ENCODE measurements around the gene INTS15.
A peak's percentile ranks its signal among the peaks of the same experiment; 100 is the strongest.
"Not testable (repeated sequence)": the region's sequence is repeated elsewhere in the genome, so short reads cannot be mapped to it uniquely, and the experiment has no call there.

Gene INTS15

GRCh38 chr7:6578114-6579084 lies 11.4 kb upstream of the INTS15 start:
- H3K9ac ChIP-seq (ENCODE audit: low read depth, low read length), result no peak overlapping the region; the same call in 1 of the 2 replicates
- peak overlapping the region; percentile 74 for H3K4me3 ChIP-seq (ENCODE audit: low read length)
- H3K27me3 ChIP-seq (ENCODE audit: insufficient read depth, low read length), result no peaks in the 10 kb centered on the region
- H3K36me3 ChIP-seq (ENCODE audit: insufficient read depth, low read length), result peaks cover 38% of the 10 kb centered on the region
- no peaks in the 10 kb centered on the region for H3K9me3 ChIP-seq (ENCODE audit: insufficient read depth, low read depth, low read length)
- no peaks in the 10 kb centered on the region for H3K4me1 ChIP-seq (ENCODE audit: insufficient read depth, low read length)
- H3K27ac ChIP-seq (ENCODE audit: low read depth, low read length), result no peak overlapping the region; the same call in 1 of the 2 replicates
- 94% methylated on average over 17 of the region's 18 CpGs for WGBS

- no peaks in the 10 kb centered on the region for H3K9me3 ChIP-seq (ENCODE audit: insufficient read depth, low read depth, low read length)
- H3K36me3 ChIP-seq (ENCODE audit: insufficient read depth, low read length), result peaks cover 48% of the 10 kb centered on the region
- no peaks in the 10 kb centered on the region for H3K27me3 ChIP-seq (ENCODE audit: insufficient read depth, low read length)
- 95% methylated on average over 4 of the region's 4 CpGs for WGBS
- no peak overlapping the region for H3K9ac ChIP-seq (ENCODE audit: low read depth, low read length)
- no peak overlapping the region for H3K27ac ChIP-seq (ENCODE audit: low read depth, low read length)
- H3K4me1 ChIP-seq (ENCODE audit: insufficient read depth, low read length), result no peaks in the 10 kb centered on the region
- no peak overlapping the region for H3K4me3 ChIP-seq (ENCODE audit: low read length)
Observed at GRCh38 chr7:6579446-6579845, 10.4 kb upstream of the INTS15 start.

- H3K4me3 ChIP-seq (ENCODE audit: low read length); H3K27ac ChIP-seq (ENCODE audit: low read depth, low read length); H3K27me3 ChIP-seq (ENCODE audit: insufficient read depth, low read length); H3K9ac ChIP-seq (ENCODE audit: low read depth, low read length); H3K4me1 ChIP-seq (ENCODE audit: insufficient read depth, low read length); H3K9me3 ChIP-seq (ENCODE audit: insufficient read depth, low read depth, low read length): not testable (repeated sequence)
- WGBS, result 94% methylated on average over 8 of the region's 8 CpGs
- H3K36me3 ChIP-seq (ENCODE audit: insufficient read depth, low read length), result peaks cover 79% of the 10 kb centered on the region
Observed at GRCh38 chr7:6585746-6586432, 3.9 kb upstream of the INTS15 start.

GRCh38 chr7:6588566-6588965 lies 1.3 kb upstream of the INTS15 start:
- no peak overlapping the region for H3K9ac ChIP-seq (ENCODE audit: low read depth, low read length)
- 94% methylated on average over 9 of the region's 9 CpGs for WGBS
- peaks cover 5% of the 10 kb centered on the region; the same call in 1 of the 2 replicates for H3K4me1 ChIP-seq (ENCODE audit: insufficient read depth, low read length)
- H3K27me3 ChIP-seq (ENCODE audit: insufficient read depth, low read length), result no peaks in the 10 kb centered on the region
- no peak overlapping the region for H3K27ac ChIP-seq (ENCODE audit: low read depth, low read length)
- no peak overlapping the region for H3K4me3 ChIP-seq (ENCODE audit: low read length)
- no peaks in the 10 kb centered on the region for H3K9me3 ChIP-seq (ENCODE audit: insufficient read depth, low read depth, low read length)
- peaks cover 70% of the 10 kb centered on the region for H3K36me3 ChIP-seq (ENCODE audit: insufficient read depth, low read length)

GRCh38 chr7:6589151-6589828 lies 531 bp upstream of the INTS15 start:
- WGBS, result 52% methylated on average over 22 of the region's 22 CpGs
- H3K9me3 ChIP-seq (ENCODE audit: insufficient read depth, low read depth, low read length), result no peaks in the 10 kb centered on the region
- H3K9ac ChIP-seq (ENCODE audit: low read depth, low read length), result peak overlapping the region; percentile 26; the same call in 1 of the 2 replicates
- H3K36me3 ChIP-seq (ENCODE audit: insufficient read depth, low read length), result peaks cover 70% of the 10 kb centered on the region
- peak overlapping the region; percentile 95 for H3K4me3 ChIP-seq (ENCODE audit: low read length)
- H3K4me1 ChIP-seq (ENCODE audit: insufficient read depth, low read length), result peaks cover 5% of the 10 kb centered on the region; the same call in 1 of the 2 replicates
- H3K27me3 ChIP-seq (ENCODE audit: insufficient read depth, low read length), result no peaks in the 10 kb centered on the region
- H3K27ac ChIP-seq (ENCODE audit: low read depth, low read length), result no peak overlapping the region

GRCh38 chr7:6590645-6591110 lies 857 bp downstream of the INTS15 start:
- no peaks in the 10 kb centered on the region for H3K9me3 ChIP-seq (ENCODE audit: insufficient read depth, low read depth, low read length)
- peak overlapping the region; percentile 87 for H3K9ac ChIP-seq (ENCODE audit: low read depth, low read length)
- peaks cover 5% of the 10 kb centered on the region; the same call in 1 of the 2 replicates for H3K4me1 ChIP-seq (ENCODE audit: insufficient read depth, low read length)
- no peak overlapping the region for H3K27ac ChIP-seq (ENCODE audit: low read depth, low read length)
- H3K27me3 ChIP-seq (ENCODE audit: insufficient read depth, low read length), result no peaks in the 10 kb centered on the region
- H3K36me3 ChIP-seq (ENCODE audit: insufficient read depth, low read length), result peaks cover 70% of the 10 kb centered on the region
- H3K4me3 ChIP-seq (ENCODE audit: low read length), result peak overlapping the region; percentile 95
- 23% methylated on average over 10 of the region's 10 CpGs for WGBS

GRCh38 chr7:6600093-6600492 lies 10.3 kb downstream of the INTS15 start:
- 95% methylated on average over 15 of the region's 15 CpGs for WGBS
- no peak overlapping the region for H3K9ac ChIP-seq (ENCODE audit: low read depth, low read length)
- no peak overlapping the region for H3K4me3 ChIP-seq (ENCODE audit: low read length)
- H3K36me3 ChIP-seq (ENCODE audit: insufficient read depth, low read length), result peaks cover 49% of the 10 kb centered on the region
- no peak overlapping the region for H3K27ac ChIP-seq (ENCODE audit: low read depth, low read length)
- no peaks in the 10 kb centered on the region for H3K4me1 ChIP-seq (ENCODE audit: insufficient read depth, low read length)
- no peaks in the 10 kb centered on the region for H3K27me3 ChIP-seq (ENCODE audit: insufficient read depth, low read length)
- H3K9me3 ChIP-seq (ENCODE audit: insufficient read depth, low read depth, low read length), result no peaks in the 10 kb centered on the region

- 92% methylated on average over 10 of the region's 10 CpGs for WGBS
- Histone ChIP-seq H3K36me3 (ENCODE audit: insufficient read depth, low read length) (peaks cover 26% of the 10 kb centered on the region), H3K27ac (ENCODE audit: low read depth, low read length) (no peak overlapping the region), H3K27me3 (ENCODE audit: insufficient read depth, low read length) (no peaks in the 10 kb centered on the region), H3K9ac (ENCODE audit: low read depth, low read length) (no peak overlapping the region; the same call in 1 of the 2 replicates), H3K9me3 (ENCODE audit: insufficient read depth, low read depth, low read length) (no peaks in the 10 kb centered on the region), H3K4me1 (ENCODE audit: insufficient read depth, low read length) (no peaks in the 10 kb centered on the region), H3K4me3 (ENCODE audit: low read length) (no peak overlapping the region)
Observed at GRCh38 chr7:6604458-6604857, 14.6 kb downstream of the INTS15 start.

GRCh38 chr7:6606866-6607583 lies 17.2 kb downstream of the INTS15 start:
- WGBS, result 94% methylated on average over 36 of the region's 36 CpGs
- Histone ChIP-seq H3K9me3 (ENCODE audit: insufficient read depth, low read depth, low read length) (no peaks in the 10 kb centered on the region), H3K4me3 (ENCODE audit: low read length) (no peak overlapping the region), H3K27ac (ENCODE audit: low read depth, low read length) (no peak overlapping the region), H3K9ac (ENCODE audit: low read depth, low read length) (no peak overlapping the region), H3K27me3 (ENCODE audit: insufficient read depth, low read length) (no peaks in the 10 kb centered on the region), H3K4me1 (ENCODE audit: insufficient read depth, low read length) (no peaks in the 10 kb centered on the region), H3K36me3 (ENCODE audit: insufficient read depth, low read length) (peaks cover 19% of the 10 kb centered on the region)

- Histone ChIP-seq H3K27ac (ENCODE audit: low read depth, low read length) (no peak overlapping the region), H3K9me3 (ENCODE audit: insufficient read depth, low read depth, low read length) (no peaks in the 10 kb centered on the region), H3K4me3 (ENCODE audit: low read length) (no peak overlapping the region), H3K9ac (ENCODE audit: low read depth, low read length) (no peak overlapping the region), H3K27me3 (ENCODE audit: insufficient read depth, low read length) (no peaks in the 10 kb centered on the region), H3K36me3 (ENCODE audit: insufficient read depth, low read length) (peaks cover 14% of the 10 kb centered on the region), H3K4me1 (ENCODE audit: insufficient read depth, low read length) (no peaks in the 10 kb centered on the region)
- WGBS, result 96% methylated on average over 38 of the region's 38 CpGs
Observed at GRCh38 chr7:6607651-6608051, 17.8 kb downstream of the INTS15 start.
